NB4 (cell line): ENCODE results near the gene TOX3.

Source experiments
- DNase-seq: peaks from one replicate; pipeline ENCODE4 v3.0.0; 2010; ENCODE audit warnings: low read depth
- H3K4me3 ChIP-seq: one replicate; pipeline ENCODE4 v1.5.1; 2011; ENCODE audit warnings: mild to moderate bottlenecking, low read depth, low read length, moderate library complexity
- MYC ChIP-seq: IDR thresholded peaks from 2 replicates; pipeline ENCODE4 v1.6.1; 2011; ENCODE audit warnings: low read depth, low read length
- POLR2A ChIP-seq: IDR thresholded peaks from 2 replicates; pipeline ENCODE4 v1.6.1; 2011; ENCODE audit warnings: mild to moderate bottlenecking; ENCODE audit not compliant: insufficient read length; ENCODE audit errors: extremely low read depth
- TF ChIP-seq, protein P1 (sequence below): IDR thresholded peaks from 2 replicates; pipeline ENCODE4 v1.6.1; 2011; ENCODE audit warnings: low read depth, low read length
- TF ChIP-seq, protein P2 (sequence below): IDR thresholded peaks from one replicate; pipeline ENCODE4 v1.5.1; 2012; ENCODE audit warnings: low read depth, low read length

The TOX3 gene

DNA sequence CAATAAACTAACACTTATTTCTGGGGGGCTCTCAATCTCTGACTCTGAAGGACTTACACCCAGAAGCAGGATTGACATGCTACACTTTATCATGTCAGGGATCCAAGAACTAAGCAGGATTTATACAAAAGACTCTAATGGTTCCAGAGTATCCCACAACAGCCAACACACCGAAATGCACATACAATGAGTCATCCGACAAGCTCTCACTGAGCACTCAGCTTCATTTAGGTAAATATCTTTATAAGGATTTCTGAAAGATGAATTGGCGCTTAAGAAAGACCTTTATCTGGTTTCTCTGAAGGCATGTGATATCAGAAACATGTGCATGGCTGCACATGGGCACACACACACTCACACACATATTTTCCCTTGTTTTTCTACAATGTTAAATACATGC is 77.2 kb downstream of the TOX3 start:
- H3K4me3 ChIP-seq = no peak overlapping the region
- no peak for DNase-seq
- TF ChIP-seq, protein P1, sequence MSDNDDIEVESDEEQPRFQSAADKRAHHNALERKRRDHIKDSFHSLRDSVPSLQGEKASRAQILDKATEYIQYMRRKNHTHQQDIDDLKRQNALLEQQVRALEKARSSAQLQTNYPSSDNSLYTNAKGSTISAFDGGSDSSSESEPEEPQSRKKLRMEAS = no peak
- TF ChIP-seq POLR2A (no peak), MYC (no peak)
- TF ChIP-seq, protein P2, sequence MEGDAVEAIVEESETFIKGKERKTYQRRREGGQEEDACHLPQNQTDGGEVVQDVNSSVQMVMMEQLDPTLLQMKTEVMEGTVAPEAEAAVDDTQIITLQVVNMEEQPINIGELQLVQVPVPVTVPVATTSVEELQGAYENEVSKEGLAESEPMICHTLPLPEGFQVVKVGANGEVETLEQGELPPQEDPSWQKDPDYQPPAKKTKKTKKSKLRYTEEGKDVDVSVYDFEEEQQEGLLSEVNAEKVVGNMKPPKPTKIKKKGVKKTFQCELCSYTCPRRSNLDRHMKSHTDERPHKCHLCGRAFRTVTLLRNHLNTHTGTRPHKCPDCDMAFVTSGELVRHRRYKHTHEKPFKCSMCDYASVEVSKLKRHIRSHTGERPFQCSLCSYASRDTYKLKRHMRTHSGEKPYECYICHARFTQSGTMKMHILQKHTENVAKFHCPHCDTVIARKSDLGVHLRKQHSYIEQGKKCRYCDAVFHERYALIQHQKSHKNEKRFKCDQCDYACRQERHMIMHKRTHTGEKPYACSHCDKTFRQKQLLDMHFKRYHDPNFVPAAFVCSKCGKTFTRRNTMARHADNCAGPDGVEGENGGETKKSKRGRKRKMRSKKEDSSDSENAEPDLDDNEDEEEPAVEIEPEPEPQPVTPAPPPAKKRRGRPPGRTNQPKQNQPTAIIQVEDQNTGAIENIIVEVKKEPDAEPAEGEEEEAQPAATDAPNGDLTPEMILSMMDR = no peak

DNA sequence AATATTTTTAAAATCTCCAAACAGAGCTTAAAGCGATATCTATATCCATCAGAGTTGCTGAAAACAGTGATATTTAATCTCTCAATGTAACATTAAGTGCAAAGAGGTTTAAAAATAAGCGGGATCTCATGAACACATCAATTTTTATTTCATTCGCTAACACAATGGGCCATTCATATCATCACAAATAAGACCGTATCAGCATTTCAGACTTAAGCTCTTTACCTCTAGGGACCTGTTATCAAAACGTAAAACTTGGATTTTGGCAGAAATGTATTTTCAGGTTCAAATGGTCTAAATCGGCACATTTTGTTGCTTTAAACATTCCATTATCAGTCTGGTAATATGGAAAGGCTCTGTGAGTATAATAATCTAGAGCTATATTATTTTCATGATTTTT is 77.9 kb downstream of the TOX3 start:
- H3K4me3 ChIP-seq = no peak overlapping the region
- no peak for DNase-seq
- TF ChIP-seq POLR2A (no peak), MYC (no peak)
- TF ChIP-seq, protein P2 = no peak
- TF ChIP-seq, protein P1 = no peak

DNA sequence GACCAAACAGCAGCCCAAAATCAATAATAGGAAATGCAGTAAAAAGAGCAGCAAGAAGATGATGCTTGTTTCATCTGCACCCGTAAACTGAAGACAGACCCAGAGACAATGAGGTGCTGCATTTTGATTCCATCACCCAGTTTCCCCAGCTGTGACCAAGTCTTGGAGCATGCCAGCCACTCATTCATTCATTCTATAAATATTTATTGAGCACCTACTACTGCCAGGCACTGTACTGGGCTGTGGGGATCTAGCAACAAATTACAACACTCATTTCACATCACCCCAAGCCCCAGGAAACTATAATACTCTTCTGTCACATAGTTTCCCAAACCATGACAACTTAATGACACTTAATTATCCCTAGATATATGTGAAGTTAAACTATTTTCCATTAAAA is 79.2 kb downstream of the TOX3 start:
- TF ChIP-seq POLR2A = no peak
- TF ChIP-seq, protein P2 = no peak
- TF ChIP-seq, protein P1 = no peak
- TF ChIP-seq MYC = no peak
- no peak for DNase-seq
- H3K4me3 ChIP-seq = no peak overlapping the region

DNA sequence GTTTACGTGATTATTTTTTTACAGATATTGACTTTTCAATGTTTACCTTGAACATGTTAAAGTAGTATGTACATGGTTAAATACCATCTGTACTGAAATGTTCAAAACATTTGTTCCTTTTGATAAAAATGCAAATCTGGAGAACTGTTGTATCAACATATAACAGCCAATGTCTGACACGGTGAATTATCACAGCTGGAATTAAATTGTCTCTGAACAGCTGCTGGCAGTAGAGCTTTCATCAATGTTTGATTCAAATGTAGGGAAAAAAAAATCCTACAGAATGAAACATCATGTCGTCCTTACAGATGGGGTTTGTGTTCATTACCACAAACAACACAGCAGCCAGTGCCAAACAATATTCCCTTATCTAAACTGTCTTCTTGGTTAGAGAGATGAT is 79.9 kb downstream of the TOX3 start:
- no peak overlapping the region for H3K4me3 ChIP-seq
- no peak for TF ChIP-seq MYC
- TF ChIP-seq, protein P1 = no peak
- TF ChIP-seq, protein P2 = no peak
- no peak for TF ChIP-seq POLR2A
- DNase-seq = no peak

DNA sequence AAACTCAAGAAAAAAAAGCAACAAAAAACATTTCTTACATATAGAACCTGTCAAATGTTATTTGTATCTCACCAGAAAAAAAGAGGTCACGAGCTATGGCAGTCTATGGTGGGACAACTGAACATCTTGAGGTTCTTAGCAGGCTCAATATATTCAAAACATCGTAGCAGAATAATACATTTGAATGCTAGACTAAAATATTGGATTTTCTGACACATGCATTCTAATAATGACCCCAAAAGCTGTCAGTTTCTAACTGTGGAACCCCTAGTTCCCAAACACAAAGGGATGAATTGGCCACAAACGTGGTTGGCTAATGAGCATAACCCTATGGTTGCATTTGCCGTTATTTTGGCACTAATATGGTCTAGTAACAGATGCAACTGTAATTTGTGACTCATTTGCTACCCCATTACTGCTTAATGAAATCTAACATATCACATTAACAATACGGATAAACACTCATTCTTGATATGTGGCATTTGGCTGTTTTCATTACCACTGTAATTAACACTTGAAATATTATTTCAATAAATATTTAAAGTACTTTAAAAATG is 81.2 kb downstream of the TOX3 start:
- H3K4me3 ChIP-seq = no peak overlapping the region
- DNase-seq = no peak
- TF ChIP-seq, protein P1 = no peak

DNA sequence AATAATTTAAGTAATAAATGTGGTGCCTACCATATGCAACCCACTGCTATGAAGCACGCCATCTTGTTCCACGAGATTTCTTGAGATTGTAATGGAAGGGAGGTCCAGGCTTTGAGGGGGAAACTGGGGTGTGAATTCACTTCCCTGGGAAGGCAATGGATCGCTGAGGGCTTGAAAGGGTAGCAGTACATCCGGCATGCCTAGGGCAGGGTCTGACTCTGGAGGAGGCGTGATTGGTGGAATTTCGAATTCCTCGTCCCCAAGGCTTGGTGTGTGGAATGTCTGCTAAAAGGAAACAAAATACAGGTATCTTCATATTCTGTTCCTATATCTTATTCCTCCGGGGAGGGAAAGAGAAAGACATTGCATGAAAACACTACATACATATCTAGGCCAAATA is 83.0 kb downstream of the TOX3 start:
- TF ChIP-seq, protein P1 = no peak
- TF ChIP-seq, protein P2 = no peak
- no peak for TF ChIP-seq POLR2A
- TF ChIP-seq MYC = no peak
- H3K4me3 ChIP-seq = no peak overlapping the region
- no peak for DNase-seq
